ENCODE results near the gene ZBTB20.
"Not testable (repeated sequence)": the region's sequence is repeated elsewhere in the genome, so short reads cannot be mapped to it uniquely, and the experiment has no call there.

Gene ZBTB20

DNA sequence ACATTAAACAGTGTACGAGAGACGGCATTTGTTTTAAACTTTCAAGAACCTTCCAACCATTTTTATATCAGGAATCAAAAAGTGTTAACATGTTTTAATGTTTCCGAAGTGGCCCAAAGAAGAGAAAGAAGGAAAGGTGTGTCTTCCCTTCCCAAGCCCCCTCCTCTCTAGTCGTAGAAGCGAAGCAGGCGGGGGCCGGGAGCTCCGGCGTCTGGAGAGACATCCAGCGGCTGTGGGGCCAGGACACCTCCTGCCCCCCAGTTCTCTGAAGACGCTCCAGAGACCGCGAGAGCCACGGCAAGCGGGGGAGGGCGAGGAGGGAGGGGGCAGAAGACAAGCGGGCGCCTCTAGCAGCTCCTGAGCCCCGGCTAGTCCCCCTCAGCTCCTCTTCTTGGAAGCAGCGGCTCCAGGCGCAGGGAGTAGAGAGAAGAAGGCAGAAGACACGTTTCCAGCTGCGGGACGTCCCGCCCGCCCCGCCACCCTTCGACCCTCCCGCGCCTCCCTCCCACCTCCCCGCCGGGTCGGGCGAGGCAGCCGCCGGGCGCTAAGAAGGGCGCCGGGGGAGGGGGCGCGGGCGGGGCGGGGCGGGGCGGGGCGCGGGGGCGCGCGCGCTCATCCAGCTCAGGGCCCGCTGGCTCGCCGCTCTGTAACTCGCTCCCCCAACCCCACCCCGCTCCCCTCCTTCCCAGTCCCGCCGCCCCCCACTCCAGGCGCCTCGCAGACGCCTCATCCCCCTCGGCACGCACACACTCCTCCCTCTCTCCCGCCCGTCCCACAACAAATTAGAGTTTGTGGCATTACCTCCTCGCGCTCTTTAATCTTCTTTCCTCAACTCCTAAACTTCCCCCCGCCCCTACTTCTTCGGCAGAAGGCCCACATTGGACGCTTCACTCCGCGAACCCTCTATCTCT lies at the start of gene ZBTB20:
Gene ZBTB20 (minus strand): TSS at position 871 of the 911 bp plus-strand sequence.
- FAIRE-seq (no peak), DNase-seq (ENCODE audit: insufficient read length, low spot score) (no peak)
- TF ChIP-seq, protein P1, sequence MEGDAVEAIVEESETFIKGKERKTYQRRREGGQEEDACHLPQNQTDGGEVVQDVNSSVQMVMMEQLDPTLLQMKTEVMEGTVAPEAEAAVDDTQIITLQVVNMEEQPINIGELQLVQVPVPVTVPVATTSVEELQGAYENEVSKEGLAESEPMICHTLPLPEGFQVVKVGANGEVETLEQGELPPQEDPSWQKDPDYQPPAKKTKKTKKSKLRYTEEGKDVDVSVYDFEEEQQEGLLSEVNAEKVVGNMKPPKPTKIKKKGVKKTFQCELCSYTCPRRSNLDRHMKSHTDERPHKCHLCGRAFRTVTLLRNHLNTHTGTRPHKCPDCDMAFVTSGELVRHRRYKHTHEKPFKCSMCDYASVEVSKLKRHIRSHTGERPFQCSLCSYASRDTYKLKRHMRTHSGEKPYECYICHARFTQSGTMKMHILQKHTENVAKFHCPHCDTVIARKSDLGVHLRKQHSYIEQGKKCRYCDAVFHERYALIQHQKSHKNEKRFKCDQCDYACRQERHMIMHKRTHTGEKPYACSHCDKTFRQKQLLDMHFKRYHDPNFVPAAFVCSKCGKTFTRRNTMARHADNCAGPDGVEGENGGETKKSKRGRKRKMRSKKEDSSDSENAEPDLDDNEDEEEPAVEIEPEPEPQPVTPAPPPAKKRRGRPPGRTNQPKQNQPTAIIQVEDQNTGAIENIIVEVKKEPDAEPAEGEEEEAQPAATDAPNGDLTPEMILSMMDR (IDR thresholded peaks at IDR 0.05; ENCODE audit: insufficient read depth, missing control alignments): no peak

DNA sequence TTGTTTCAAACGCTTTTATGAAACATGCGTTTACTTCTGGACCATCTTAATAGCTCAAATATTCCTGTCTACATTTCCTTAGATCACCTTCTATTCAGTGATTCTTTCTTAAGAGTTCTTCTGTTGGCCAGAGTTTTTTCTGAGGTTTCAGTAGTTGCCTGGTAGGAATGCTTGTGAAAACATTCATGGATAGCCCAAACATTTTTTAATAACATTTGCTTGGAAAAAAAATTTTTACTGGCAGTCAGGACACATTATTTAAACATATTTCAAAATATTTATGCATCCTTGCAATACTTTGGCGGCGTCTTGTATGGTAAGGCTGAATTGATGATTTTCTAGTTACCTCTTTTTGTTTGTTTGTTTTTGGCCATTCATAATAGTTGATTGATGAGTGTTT lies 47.4 kb upstream of the ZBTB20 start:
- FAIRE-seq (no peak), DNase-seq (ENCODE audit: insufficient read length, low spot score) (no peak)
- TF ChIP-seq, protein P1 (IDR thresholded peaks at IDR 0.05; ENCODE audit: insufficient read depth, missing control alignments): no peak

DNA sequence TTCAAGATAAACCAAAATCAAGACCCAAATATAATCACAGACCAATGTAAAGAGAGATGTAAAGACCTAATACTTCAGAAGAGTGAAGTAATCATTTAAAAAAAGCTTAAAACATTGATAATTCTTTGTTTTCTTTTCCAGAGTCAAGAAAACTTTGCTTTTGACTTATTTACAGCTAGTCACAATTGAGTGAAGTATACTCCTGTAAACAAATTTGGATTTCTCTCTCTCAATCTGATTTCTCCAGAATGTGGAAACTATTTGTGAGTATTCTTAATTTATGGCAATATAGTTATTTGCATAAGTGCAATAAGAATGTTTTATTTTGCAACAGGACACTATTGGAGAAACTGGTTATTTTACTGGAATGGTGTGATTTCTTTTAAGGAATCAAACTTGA lies 43.7 kb upstream of the ZBTB20 start:
- FAIRE-seq (no peak), DNase-seq (ENCODE audit: insufficient read length, low spot score) (no peak)
- TF ChIP-seq, protein P1 (IDR thresholded peaks at IDR 0.05; ENCODE audit: insufficient read depth, missing control alignments): no peak

DNA sequence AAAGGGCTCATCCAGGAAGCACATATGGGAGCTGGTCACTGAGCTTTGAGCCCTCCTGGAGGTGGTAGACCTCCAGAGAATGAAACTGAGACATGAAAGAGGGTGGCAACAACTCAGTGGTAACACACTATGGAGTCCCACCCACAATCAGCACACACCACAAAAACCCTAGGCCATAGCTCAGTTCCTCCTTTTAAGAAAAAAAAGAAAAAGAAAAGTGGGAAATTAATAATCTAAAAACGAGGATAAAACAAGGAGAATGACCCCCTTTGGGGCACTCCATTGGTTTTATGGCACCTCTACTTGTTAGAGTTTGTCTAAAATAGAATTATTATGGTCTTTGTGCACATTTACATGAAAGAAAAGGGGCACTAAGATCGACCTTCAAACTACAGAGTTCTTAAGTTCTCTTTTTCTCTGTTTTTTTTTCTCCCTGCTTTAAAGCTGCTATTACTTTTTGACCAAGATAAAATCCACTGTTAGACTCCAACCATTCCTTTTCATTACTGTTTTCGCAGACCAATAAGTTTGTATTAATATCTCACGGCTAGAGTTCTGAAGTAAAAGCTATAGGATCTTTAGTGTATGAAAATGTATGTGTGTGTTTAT lies 40.2 kb upstream of the ZBTB20 start:
- DNase-seq (ENCODE audit: insufficient read length, low spot score): no peak
- TF ChIP-seq, protein P1 (IDR thresholded peaks at IDR 0.05; ENCODE audit: insufficient read depth, missing control alignments): no peak
- no peak for FAIRE-seq

DNA sequence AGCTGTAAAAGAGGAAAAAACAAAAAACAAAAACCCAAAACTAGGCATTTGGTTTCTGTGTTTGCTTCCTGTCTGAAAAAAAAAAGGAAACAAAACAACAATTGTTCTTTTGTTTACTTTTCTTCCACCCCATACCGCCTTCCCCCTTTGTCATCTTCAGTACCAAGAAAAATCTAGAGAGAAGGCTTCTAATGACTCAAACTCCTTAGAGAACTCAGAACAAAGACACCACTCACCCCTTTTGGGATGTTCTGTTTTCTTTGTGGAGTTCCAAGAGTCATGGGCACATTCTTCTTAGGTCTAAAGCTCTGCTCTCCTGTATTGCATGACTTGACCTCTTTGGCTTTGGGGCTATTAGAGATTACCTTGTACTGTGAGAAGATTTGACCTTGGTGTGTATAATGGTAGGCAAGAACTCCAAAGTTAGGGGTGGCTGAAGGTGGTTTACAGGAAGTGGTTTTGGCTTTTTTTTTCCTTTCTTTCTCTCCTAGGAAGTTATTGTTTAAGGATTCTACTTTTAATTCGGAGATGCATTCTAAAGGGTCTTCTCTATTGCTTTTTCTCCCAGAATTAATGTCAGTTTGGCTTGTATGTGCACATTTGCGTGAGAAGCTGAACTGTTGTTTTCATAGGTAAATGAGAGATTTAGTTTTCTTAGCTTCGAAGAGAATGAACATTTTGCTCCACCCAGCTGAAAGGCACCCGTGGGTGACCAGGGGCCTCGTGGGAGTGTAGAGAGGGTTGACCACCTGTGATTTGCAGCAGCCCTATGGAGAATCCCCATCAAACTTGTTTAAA lies 39.5 kb upstream of the ZBTB20 start:
- FAIRE-seq: no peak

DNA sequence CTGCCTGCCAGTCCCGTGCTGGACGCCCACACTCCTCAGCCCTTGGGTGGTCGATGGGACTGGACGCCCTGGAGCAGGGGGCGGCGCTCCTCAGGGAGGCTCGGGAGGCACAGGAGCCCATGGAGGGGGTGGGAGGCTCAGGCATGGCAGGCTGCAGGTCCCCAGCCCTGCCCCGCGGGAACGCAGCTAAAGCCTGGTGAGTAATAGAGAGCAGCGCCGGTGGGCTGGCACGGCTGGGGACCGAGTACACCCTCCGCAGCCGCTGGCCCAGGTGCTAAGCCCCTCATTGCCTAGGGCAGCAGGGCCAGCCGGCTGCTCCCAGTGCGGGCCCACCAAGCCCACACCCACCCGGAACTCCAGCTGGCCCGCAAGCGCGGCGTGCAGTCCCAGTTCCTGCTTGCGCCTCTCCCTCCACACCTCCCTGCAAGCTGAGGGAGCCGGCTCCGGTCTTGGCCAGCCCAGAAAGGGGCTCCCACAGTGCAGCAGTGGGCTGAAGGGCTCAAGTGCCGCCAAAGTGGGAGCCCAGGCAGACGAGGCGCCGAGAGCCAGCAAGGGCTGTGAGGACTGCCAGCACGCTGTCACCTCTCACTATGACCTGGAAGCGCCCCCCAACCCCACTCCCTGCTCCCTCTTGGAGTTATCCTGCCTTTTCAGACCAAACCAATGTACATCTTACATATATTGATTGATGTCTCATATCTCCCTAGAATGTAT lies 37.9 kb upstream of the ZBTB20 start:
- FAIRE-seq; DNase-seq (ENCODE audit: insufficient read length, low spot score): not testable (repeated sequence)

More for the DNA sequence above, 39.5 kb upstream of the ZBTB20 start:
- no peak for DNase-seq (ENCODE audit: insufficient read length, low spot score)
- TF ChIP-seq, protein P1 (IDR thresholded peaks at IDR 0.05; ENCODE audit: insufficient read depth, missing control alignments): no peak

DNA sequence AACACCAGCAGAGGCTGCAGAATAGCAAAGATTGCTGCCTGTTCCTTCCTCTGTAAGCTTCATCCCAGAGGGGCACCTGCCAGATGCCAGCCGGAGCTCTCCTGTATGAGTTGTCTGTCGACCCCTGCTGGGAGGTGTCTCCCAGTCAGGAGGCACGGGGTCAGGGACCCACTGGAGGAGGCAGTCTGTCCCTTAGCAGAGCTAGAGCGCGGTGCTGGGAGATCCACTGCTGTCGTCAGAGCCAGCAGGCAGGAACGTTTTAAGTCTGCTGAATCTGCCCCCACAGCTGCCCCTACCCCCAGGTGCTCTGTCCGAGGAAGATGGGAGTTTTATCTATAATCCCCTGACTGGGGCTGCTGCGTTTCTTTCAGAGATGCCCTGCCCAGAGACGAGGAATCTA lies 31.8 kb upstream of the ZBTB20 start:
- FAIRE-seq; DNase-seq (ENCODE audit: insufficient read length, low spot score): not testable (repeated sequence)
